Stimulated activated CD8-positive, alpha-beta memory T cell treated with anti-CD3 and anti-CD28 coated beads, Interleukin-2, amount 100 ng/mL, for 48 hours (primary cell): ENCODE data around the gene CD248.

Experiments used
- DNase-seq, 2 donors: peaks; one replicate each; pipeline ENCODE4 v3.0.0-alpha.2; 2020; ENCODE audit warnings: low read depth in 2 of 2

Gene CD248

DNA sequence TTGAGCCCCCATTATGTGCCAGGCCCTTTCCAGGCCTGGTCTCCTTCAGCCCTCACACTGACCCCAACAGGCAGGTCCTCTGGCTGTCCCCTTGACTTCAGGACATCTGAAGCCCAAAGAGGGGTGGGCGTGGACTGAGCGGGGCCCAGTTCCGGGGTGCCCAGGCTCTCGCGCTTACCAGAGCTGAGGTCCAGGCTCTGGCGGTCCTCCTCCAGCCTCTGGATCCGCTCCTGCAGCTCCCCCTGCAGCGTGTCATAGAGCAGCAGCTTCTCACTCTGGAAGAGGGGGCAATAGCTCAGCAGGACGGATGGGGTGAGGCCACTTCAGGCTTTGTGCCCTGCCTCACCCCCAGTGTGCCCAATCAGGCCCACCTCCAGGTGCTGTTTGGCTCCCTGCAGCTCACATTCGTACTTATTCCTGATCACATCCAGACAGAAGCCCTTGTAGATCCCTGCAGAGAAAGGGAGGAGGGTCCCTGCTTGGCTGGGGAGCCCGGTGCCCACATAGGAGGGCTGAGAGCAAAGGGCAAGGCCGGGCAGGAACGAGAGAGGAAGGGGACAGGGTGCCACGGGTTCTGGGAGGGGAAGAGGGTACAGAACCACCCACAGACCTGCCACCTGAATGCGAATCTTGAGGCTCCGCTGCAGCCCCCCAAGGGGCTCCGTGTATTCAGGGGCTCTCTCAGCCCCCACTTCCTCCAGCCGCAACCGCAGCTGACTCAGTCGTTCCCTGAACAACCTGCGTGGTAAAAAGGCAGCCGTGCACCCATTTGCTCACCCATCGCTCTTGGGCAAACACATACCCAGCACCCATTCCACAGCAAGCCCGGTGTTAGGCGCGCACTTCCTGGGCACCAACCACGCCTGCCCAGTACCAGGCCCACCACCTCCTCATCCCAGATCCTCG is 24.0 kb upstream of the CD248 start:
- DNase-seq, result no peak

DNA sequence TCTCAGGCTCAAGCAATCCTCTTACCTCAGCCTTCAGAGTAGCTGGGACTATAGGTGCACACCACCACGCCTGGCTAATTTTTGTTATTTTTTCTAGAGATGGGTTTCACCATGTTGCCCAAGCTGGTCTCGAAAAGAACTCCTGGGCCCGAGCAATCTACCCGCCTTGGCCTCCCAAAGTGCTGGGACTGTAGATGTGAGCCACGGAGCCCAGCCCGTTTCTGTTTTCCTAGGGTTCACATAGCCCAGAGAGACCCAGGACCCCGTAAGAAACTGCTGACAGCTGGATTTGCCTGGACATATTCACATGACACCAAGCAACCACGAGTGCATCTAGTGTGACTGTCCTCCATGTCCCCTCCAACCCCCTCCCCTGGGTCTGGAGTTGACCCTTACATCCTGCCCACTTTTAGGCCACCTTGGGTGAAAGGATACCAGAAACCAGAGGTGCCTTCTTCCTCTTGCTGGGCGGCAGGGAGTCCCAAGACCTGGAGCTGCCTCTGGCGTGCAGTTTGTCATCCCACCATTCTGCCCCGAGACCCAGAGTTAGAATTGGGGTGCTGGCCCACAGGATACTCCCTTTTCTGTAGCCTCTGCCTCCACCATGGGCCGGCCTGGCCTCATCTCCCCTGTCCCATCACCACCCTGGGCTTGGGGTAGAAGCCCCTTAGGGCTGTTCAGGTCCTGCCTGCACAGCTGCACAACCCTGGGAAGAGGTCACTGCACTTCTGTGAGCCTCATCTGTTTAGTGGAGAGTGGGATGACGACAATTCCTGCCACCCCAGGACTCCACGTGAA is 23.0 kb upstream of the CD248 start:
- no peak for DNase-seq

DNA sequence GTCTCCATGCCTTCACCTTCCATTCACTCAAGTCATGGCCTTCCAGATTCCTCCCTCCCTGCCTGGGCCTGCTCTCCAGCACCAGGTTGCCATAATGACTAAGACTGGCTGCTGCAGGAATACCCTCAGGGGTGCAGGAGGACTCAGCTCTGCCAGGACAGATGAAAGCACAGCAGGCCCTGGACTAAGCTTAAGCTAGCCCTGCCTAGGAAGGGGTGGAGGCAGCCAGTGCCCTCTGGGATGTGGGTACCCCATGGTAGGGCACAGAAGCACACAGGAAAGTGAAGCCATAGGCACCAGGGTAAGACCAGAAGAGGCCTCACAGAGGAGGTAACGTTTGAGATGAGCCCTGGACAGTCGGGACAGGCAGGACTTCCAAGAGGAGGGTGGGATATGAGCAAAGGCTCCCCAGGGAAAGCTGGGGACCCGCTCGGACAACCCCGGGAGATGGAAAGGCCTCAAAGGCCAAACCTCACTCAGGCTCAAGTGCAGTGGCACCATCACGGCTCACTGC is 22.4 kb upstream of the CD248 start:
- no peak for DNase-seq

DNA sequence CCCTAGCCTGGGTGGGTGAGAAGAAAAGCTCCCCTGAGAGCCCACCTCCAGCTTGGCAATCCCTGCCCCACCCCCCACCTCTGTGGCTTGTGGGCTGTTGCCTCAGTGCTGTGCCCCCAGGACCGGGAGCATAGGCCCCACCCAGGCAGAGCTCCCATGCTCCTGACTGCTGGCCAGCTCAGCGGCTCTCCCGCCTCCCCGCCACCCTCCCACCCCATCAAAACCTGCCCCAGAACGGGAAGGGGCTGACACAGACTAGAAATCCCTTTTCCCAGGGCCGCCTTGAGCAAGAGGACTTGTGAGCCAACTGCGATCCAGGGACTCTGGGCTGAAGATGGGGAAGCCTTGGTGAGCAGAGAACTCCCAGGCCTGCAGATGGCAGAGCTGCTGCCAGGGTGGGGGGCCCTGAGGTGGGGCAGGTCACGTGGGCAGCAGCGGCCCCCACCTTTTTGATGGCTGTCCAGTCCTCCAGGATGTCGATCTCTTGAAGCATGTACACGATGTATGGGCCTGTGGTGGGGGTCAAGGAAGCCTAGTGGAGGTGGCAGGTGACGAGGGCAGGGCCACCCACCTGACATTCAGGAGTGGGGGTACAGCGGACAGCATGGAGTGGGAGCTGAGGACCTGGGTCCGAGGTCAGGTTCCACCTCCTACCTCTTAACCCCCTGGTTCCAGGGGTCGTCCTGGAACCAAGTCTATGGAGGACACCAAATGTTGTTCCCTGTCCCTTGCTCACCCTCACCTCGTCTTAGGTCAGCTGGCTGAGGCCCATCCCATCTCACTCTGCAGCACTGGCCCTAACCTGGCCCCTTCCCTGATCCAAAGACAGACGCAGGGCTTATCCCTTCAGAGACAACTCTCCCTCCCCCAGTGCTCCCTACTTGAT is 21.7 kb upstream of the CD248 start:
- no peak for DNase-seq

DNA sequence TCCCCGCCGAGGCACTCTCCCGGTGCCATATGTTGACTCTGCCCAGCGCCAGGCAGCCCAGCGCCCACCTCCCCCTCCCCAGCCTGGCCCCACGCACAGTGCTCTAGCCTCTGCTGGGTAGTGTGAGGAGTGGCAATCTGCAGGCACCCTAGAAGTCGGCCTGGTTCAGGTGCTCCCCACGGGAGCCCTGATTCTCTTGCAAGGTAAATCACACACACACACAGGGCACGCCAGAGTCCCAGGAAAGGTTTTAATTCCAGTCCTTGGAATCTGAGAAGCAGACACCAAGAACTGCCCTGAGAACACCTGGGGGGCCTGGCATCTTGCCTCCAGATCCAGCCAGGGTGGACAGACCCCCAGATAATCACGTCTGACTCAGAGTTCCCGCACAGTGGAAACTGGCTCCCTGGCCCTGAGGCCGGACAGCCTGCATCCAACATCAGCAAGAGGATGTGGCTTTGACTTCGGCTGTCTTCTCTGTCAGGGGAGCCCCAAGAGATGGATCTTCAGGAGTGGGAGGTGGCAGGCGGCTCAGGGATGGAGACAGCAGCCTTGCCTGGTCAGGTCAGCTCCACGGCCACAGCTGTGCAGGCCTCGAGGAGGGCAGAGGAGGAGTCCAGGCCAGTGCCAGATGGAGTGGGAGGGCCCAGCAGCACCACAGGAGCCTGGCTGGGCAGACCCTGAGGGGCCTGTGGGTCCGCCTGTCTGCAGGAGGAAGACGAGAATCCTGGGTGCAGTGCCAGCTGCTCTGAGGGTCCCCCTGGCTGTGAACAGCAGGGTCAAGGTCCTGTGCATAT is 20.5 kb upstream of the CD248 start:
- no peak for DNase-seq

DNA sequence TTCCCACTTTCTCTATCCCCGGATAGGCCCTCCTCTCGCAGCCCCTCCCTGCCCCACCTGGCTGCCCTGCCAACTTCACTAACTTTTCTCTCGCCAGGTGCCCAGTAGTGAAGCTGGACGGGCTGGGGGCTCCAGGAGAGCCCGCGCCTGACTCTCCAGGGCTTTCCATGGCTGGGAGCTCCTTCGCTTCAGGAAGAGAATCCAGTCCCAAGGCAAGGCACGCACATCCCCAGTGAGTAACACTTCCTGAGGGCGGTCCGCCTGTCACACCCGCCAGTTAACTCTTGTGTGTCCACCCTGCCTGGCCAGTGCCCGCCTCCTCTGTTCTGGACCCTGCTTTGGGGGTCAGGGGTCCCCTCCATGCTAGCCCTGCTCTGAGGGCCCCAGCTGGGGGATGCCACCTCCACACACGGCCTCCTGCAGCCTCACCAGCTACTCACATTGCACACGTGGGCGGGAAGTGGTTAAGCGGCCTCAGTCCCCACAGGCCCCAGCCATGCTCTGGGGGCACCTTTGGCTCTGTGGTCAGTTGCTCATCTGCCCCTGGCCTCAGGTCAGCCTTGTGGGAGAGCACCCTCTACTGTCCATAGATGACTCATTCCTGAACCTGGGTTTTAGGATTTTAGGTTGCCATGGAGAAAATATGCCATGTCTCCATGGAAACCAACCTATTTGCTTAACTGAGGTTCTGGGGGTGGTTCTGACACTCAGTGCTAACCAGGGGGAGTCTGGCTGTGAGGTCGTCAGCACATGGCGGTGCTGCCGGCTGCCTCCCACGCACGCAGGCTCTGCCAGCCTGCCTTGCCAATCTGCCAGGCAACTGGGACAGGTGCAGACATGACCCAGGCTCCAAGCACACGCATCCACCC is 19.6 kb upstream of the CD248 start, which contains the start of gene RIN1:
Gene RIN1 (minus strand): TSS at position 201 of the 869 bp plus-strand sequence. CDS start 32 bp downstream, at position 169.
- DNase-seq, result peak; percentile 66 to 78

DNA sequence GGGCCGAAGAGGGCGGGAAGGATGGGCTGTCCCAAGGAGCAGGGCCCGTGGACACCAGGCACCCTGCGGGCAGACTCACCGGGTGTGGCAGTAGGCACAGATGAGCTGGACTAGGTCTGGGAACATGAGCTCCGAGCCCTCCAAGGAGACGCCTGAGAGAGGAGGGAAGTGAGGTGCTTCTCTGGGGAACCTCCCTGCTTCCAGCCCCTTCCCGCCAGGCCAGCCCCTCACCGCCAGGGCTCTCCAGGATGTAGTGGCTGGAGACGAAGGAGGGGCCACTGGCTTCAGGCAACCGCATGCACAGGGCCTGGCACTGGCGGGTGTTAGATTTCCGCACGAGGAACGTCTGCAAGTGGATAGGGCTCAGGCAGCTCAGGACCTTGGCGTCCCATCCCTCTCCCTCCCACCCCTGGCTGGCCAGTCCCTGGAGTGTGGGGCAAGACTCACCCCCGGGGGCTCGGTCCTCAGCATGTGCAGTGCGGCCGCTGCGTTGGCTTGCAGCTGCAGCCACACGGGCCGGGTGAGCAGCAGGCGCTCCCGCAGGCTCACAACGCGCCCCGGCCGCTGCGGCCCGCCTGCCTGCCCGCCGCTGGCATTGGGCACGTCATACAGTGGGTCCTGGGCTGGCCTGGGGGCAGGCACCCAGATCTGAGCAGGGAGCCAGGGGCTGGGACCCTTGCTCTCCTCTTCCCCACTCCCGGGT is 18.8 kb upstream of the CD248 start:
- no peak for DNase-seq

DNA sequence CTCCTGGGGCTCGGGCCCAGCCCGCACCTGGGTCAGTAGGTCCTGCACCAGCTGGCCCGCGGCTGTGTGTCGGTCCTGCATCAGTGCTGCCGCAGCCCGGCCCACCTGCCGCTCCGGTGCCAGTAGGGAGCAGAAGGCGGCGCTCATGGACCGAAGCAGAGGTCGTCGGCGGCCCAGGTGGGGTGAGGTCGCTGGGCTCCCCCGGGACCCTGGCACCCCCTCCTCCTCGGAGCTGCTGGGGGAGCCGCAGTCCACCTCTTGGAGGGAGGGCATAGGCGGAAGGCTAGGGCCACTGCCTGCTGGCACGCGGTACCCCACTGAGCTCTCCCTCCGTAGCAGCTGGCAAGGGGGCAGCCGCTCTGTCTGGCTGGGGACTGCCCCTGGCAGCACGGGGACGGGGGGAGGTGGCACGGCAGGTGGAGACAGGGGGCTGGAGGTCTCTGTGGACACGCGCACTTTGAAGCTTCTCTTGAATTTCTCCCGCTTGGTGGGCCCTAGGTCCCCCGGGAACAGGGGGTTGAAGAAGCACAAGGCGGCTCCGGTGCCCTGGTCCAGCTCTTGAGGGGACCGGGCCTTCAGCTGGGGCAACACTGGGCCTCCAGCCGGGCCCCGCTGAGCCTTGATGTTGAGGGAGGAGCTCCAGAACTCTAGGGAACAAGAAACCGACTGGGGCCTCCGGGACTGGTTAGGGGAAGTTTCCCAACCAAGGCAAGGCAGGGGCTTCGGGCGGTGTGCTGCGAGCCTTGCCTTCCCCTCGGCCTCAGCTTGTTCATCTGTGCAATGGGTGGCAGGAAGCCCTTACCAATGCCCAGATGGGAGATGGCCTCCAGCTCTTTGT is 18.0 kb upstream of the CD248 start:
- DNase-seq, result no peak

DNA sequence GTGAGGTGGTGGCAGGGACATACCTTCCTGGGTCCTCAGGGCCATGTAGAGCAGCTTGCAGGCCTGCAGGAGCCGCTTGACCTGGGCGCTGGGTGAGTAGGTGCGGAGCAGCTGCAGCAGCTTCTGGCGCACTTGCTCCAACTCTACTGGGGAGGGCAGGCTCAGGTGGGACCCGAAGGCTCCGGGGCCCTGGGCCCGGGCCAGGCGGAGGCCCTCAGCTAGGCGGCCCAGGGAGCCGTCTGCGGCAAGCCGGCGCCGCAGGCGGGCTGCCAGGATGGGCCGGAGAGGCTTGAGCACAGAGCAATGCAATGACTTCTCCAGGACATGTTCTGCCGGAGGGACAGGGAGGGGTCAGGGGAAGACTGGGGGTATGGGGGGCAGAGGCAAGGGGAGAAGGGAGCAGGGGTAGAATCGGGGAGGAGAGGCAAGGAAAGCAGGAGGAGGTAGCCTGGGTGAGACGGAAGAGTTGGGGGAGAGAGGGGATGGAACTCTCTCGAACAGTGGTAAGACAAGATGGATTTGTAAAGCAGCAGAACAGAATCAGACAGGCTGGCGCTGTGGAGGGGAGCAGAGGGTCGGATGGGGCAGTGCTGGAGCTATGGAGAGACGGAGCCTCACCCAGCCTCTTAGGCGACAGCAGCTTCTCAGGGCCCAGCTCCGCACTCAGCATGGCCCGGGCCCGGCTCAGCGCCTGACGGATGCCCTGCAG is 17.2 kb upstream of the CD248 start:
- no peak for DNase-seq

DNA sequence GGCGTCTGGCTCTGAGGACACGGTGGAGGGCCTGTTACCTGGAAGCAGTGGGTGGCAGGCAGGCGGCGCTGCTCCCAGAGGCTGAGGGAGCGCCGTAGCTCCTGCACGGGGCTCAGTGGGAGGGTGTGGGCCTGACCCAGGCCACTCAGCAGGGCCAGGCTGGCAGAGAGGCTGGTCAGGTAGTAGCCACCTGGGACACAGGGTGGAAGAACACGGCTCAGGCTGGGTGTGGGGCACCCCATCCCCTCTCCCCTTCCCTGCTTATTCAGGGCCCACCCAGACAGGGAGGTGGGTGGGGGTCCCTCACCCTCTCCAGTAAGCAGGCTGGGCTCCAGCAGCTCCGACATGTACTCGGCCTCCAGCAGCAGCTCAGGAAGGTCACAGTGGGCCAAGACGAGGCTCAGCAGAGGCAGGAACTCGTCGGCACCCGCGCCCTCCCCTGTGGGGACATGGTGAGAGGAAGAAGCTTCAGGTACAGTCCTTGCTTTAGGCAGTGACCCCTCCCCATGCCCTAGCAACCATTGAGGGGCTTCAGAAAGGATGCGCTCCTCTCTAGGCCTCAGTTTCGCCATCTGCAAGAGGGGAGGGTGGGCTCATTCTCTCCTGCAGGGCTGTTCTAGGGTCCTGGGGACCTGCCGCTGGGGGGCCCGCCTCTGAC is 16.5 kb upstream of the CD248 start:
- no peak for DNase-seq

DNA sequence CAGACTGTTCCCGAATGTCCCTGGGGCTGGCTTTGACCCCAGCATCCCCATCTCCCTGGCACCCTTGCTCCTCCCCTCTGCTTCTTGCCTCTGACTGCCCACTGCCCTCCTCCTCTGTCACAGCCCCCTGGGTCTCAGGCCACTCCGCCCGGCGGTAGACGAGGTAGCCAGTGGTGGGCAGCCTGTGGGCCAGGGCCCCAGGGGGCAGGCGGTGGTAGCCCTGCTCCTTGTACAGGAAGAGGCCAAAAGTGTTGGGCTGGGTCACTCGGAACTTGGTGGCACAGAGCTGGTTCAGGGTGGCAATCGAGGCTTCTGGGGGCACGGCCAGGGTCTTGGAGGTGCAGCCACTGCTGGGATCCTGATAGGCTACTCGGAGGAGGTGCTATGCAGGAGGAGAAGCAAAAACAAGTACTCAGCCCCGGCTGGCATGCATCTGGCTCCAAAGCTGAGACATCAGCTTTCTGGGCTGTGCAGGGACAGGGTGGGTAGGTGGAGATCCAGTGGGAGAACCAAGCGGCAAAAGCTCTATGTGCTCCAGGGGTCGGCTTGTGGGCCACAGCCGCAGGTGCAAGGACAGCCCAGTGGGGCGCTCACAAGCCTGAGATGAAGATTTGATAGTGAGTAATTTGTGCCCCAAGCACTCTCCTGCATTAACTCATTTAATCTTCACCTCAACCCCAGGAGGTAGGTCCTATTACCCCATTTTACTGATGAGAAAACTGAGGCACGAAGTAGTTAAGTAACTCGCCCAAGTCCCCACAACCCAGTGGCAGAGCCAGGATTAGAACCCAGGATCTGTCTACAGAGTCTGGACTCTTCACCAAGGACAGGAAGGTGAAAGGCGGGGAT is 15.8 kb upstream of the CD248 start:
- no peak for DNase-seq

DNA sequence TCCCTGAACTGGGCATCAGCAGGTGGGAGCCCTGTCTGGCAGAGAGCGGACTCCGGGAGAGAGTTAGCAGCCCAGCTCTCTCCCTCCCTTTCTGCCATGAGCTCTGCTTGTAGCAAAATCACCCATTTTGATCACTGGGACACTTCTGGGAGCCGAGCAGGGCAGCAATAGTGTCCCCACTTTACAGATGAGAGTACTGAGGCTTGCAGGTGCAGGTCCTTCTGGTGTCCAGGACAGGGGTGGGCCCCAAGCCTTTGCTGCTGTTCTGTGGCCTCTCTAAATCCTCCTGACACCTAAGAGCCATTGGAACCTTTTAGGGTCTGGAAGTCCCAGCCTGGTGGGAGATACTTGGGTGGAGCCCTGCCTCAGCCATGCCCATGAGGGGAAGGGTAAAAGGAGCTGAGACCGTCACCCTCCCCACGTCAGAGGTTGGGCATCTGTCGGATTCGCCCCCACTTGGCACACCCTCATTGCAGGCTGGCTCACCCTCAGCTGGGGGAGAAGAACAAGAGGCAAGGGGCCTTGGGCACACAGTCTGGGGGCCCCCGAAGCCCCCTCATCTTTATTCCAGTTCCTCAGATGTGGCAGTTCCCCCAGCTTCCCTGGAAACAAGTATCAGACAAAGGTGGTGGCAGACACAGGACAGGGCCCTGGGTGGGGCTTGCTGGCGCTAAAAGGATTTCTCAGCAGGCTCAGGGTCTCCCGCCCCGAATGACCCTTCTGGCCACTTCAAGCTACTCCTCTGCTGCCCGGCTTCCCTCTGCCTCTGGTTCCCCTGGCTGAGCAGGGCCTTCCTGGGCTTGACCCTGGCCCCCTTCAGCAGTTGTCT is 14.9 kb upstream of the CD248 start:
- DNase-seq, result no peak

DNA sequence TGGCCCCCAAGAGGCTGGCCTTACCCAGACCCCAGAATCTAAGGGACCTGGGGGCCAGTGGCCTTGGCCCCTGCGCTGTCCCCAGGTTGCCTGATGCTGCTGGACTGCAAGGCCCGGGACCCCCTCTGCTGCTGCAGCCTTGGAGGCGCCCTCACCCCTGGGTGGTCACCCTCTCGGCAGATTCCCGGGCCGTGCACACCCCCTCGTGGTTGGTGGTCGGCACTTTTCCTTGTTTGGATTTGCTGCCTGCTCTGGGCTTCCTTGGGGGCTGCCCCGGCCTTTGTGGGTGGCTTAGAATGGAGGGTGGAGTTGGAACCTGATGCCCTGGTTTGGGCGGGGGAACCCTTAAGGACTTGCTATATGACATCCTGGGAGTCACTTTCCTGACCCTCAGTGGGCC is 14.1 kb upstream of the CD248 start:
- DNase-seq, result no peak

DNA sequence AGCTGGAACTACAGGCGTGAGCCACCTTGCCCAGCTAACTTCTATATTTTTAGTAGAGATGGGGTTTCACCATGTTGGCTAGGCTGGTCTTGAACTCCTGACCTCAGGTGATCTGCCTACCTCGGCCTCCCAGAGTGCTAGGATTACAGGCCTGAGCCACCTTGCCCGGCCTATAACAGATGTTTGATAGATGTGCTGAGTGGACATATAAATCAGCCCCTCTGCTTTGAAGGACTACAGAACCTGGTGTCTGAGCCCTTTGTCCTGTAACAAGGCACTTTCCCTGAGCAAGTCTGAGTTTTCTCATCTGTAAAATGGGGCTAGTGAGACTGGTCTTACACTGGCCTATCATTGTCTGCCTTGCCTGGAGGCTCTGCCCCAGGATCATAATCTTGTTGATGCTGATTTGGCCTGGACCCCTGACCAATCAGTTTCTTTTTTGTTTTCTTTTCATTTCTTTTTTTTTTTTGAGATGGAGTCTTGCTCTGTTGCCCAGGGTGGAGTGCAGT is 12.4 kb upstream of the CD248 start:
- DNase-seq, result no peak
